DOHH2 (cell line): ENCODE measurements around the gene GPR87.

ENCODE experiments used
- H3F3A ChIP-seq: fragments of 200-600 bp; sonication (generic), shearing (Covaris generic); 2 replicates; pipeline ENCODE4 v1.6.0; 2016; ENCODE audit warnings: antibody characterized with exemption, mild to moderate bottlenecking; ENCODE audit not compliant: control insufficient read depth, insufficient read depth
- H3K27ac ChIP-seq: fragments of 200-600 bp; sonication (generic); 2 replicates; pipeline ENCODE4 v1.5.1; 2014; ENCODE audit warnings: low read depth, mild to moderate bottlenecking, low read length, moderate library complexity
- H3K27me3 ChIP-seq: fragments of 200-600 bp; sonication (generic); 2 replicates; pipeline ENCODE4 v1.6.1; 2014; ENCODE audit warnings: mild to moderate bottlenecking, low read length, mixed read lengths; ENCODE audit not compliant: control insufficient read depth
- H3K36me3 ChIP-seq: fragments of 200-600 bp; sonication (generic); 2 replicates; pipeline ENCODE4 v1.6.1; 2014; ENCODE audit warnings: mild to moderate bottlenecking, low read length, moderate library complexity, mixed read lengths; ENCODE audit not compliant: control insufficient read depth
- H3K4me1 ChIP-seq: fragments of 200-600 bp; sonication (generic); 2 replicates; pipeline ENCODE4 v1.6.1; 2014; ENCODE audit warnings: mild to moderate bottlenecking, low read length, mixed read lengths; ENCODE audit not compliant: control insufficient read depth
- H3K4me2 ChIP-seq: fragments of 200-600 bp; sonication (generic); 2 replicates; pipeline ENCODE4 v1.6.0; 2014; ENCODE audit warnings: mild to moderate bottlenecking, low read length, moderate library complexity
- H3K4me3 ChIP-seq: fragments of 200-600 bp; sonication (generic); 2 replicates; pipeline ENCODE4 v1.5.1; 2014; ENCODE audit warnings: mild to moderate bottlenecking, low read length, mixed read lengths
- H3K79me2 ChIP-seq: fragments of 200-600 bp; sonication (generic); 2 replicates; pipeline ENCODE4 v1.6.1; 2014; ENCODE audit warnings: mild to moderate bottlenecking, low read length, mixed read lengths; ENCODE audit not compliant: control insufficient read depth
- H3K9me2 ChIP-seq: fragments of 200-600 bp; sonication (generic); replicated peaks from 2 replicates; pipeline ENCODE4 v1.6.1; 2014; ENCODE audit warnings: mild to moderate bottlenecking, low read length, mixed read lengths; ENCODE audit not compliant: control insufficient read depth
- H3K9me3 ChIP-seq: fragments of 200-600 bp; sonication (generic); 2 replicates; pipeline ENCODE4 v1.6.1; 2014; ENCODE audit warnings: antibody characterized with exemption, low read length, mixed read lengths; ENCODE audit not compliant: control insufficient read depth, insufficient read depth
- H4K20me1 ChIP-seq: fragments of 200-600 bp; sonication (generic); 2 replicates; pipeline ENCODE4 v1.6.0; 2014; ENCODE audit warnings: low read depth, mild to moderate bottlenecking, antibody characterized with exemption, low read length, moderate library complexity; ENCODE audit not compliant: control insufficient read depth, insufficient read depth
- CTCF ChIP-seq: fragments of 200-600 bp; sonication (generic); IDR thresholded peaks from one replicate; pipeline ENCODE4 v1.5.1; 2014; ENCODE audit warnings: antibody characterized with exemption, mild to moderate bottlenecking, low read depth, low read length; ENCODE audit not compliant: poor library complexity, severe bottlenecking
- EZH2phosphoT487 ChIP-seq: fragments of 200-600 bp; sonication (generic); IDR thresholded peaks from 2 replicates; pipeline ENCODE4 v1.6.1; 2017; ENCODE audit warnings: borderline replicate concordance, mild to moderate bottlenecking, antibody characterized with exemption, low read length, moderate library complexity, mixed read lengths

Gene GPR87

GRCh38 chr3:151289445-151289844, 27.2 kb downstream of the GPR87 start:
- Histone ChIP-seq H3K4me2 (no peak overlapping the region), H3K9me3 (no peaks in the 10 kb centered on the region), H3K79me2 (no peaks in the 10 kb centered on the region), H3F3A (no peaks in the 10 kb centered on the region), H4K20me1 (no peaks in the 10 kb centered on the region), H3K4me1 (no peaks in the 10 kb centered on the region), H3K27ac (no peak overlapping the region), H3K27me3 (no peaks in the 10 kb centered on the region), H3K4me3 (no peak overlapping the region), H3K9me2 (no peaks in the 10 kb centered on the region), H3K36me3 (no peaks in the 10 kb centered on the region)
- no peak for TF ChIP-seq CTCF
- TF ChIP-seq EZH2phosphoT487 = no peak

- Histone ChIP-seq H3K9me3 (no peaks in the 10 kb centered on the region), H3K9me2 (no peaks in the 10 kb centered on the region), H3K27me3 (no peaks in the 10 kb centered on the region), H3K27ac (no peak overlapping the region), H3K4me1 (no peaks in the 10 kb centered on the region), H3F3A (no peaks in the 10 kb centered on the region), H3K4me2 (no peak overlapping the region), H3K36me3 (no peaks in the 10 kb centered on the region), H4K20me1 (no peaks in the 10 kb centered on the region), H3K4me3 (no peak overlapping the region), H3K79me2 (no peaks in the 10 kb centered on the region)
- no peak for TF ChIP-seq EZH2phosphoT487
- no peak for TF ChIP-seq CTCF
These were observed 30.7 kb downstream of the GPR87 start for GRCh38 chr3:151285940-151286339.

GRCh38 chr3:151283907-151284461, 32.6 kb downstream of the GPR87 start:
- H4K20me1 ChIP-seq = no peaks in the 10 kb centered on the region
- H3F3A ChIP-seq = no peaks in the 10 kb centered on the region
- no peak overlapping the region for H3K4me3 ChIP-seq
- no peaks in the 10 kb centered on the region for H3K27me3 ChIP-seq
- H3K27ac ChIP-seq = no peak overlapping the region
- H3K9me2 ChIP-seq = no peaks in the 10 kb centered on the region
- H3K36me3 ChIP-seq = no peaks in the 10 kb centered on the region
- no peak overlapping the region for H3K4me2 ChIP-seq
- H3K4me1 ChIP-seq = peaks cover under 1% of the 10 kb centered on the region
- TF ChIP-seq CTCF (no peak), EZH2phosphoT487 (no peak)
- no peaks in the 10 kb centered on the region for H3K9me3 ChIP-seq
- H3K79me2 ChIP-seq = no peaks in the 10 kb centered on the region

GRCh38 chr3:151283387-151283786, 33.2 kb downstream of the GPR87 start:
- H3K4me3 ChIP-seq = no peak overlapping the region
- no peaks in the 10 kb centered on the region for H3K79me2 ChIP-seq
- H4K20me1 ChIP-seq = no peaks in the 10 kb centered on the region

More at GRCh38 chr3:151283387-151283786, 33.2 kb downstream of the GPR87 start:
- Histone ChIP-seq H3K4me1 (peaks cover 7% of the 10 kb centered on the region), H3K9me3 (no peaks in the 10 kb centered on the region), H3K27ac (no peak overlapping the region), H3K4me2 (no peak overlapping the region), H3K36me3 (no peaks in the 10 kb centered on the region), H3K9me2 (no peaks in the 10 kb centered on the region), H3K27me3 (no peaks in the 10 kb centered on the region), H3F3A (no peaks in the 10 kb centered on the region)
- TF ChIP-seq EZH2phosphoT487 (no peak), CTCF (no peak)
